Superior temporal gyrus (tissue), 1 donor: Measurements from ENCODE around the gene TGFBI.
"Not testable (repeated sequence)": the region's sequence is repeated elsewhere in the genome, so short reads cannot be mapped to it uniquely, and the experiment has no call there.

Experiments used
- DNase-seq: peaks from one replicate; pipeline ENCODE4 v3.0.0-alpha.2; 2016; ENCODE audit errors: extremely low spot score

The TGFBI gene

DNA sequence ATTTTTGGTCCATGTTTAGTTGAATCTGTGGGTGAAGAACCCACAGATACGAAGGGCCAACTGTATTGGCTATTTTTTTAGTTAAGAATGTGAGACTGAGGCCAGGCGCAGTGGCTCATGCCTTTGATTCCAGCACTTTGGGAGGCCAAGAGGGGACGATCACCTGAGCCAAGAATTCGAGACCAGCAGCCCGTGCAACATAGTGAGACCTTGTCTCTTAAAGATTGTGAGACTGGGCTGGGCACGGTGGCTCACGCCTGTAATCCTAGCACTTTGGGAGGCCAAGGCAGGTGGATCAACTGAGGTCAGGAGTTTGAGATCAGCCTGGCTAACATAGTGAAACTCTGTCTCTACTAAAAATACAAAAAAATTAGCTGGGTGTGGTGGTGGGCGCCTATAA lies 16.2 kb downstream of the TGFBI start:
- DNase-seq = not testable (repeated sequence)

DNA sequence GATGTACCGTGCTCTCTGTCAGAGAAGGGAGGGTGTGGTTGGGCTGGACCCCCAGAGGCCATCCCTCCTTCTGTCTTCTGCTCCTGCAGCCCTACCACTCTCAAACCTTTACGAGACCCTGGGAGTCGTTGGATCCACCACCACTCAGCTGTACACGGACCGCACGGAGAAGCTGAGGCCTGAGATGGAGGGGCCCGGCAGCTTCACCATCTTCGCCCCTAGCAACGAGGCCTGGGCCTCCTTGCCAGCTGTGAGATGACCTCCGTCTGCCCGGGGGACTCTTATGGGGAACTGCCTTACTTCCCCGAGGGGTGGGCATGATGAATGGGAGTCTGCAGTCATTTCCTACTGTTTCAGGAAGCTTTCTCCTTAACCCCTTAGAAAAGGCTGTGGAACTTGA lies 17.5 kb downstream of the TGFBI start:
- DNase-seq = no peak

DNA sequence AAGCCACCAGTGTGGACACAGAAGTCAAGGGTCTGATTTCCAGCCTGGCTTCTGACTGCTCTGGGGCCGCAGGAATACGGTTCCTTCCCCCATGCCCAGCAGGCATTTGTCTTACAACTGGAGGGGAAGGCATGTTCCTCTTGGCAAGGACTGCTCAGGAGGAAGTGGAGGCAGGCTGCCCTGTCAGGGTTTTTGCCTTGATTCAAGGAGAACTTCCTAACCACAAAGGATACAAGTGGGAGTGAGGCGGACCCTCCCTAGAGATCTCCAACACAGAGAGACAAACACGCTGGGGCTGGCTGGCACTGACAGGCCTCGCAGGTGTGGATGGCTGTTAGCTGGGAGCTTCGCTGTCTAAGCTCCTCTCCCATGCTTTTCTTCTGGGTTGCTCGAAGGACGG lies 19.1 kb downstream of the TGFBI start:
- DNase-seq = no peak

DNA sequence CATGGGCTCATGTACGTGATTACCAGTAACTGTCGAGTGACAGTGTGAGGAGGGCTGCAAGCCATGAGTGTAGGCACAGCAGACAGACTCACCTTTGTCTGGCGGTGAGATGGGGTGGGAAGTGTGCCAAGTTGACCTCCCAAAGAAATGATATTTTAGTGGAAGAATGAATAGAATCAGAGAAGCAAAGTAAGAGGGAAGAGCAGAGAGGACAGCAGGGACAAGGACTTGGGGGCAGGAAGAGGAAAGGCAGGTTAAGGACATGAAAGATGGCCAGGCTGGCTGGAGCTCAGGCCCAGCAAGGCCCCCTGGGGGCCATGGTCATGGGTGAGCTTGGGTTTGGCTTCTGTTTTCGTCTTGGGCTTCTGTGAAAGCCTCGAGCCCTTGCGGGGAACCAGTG lies 20.2 kb downstream of the TGFBI start:
- DNase-seq = no peak

DNA sequence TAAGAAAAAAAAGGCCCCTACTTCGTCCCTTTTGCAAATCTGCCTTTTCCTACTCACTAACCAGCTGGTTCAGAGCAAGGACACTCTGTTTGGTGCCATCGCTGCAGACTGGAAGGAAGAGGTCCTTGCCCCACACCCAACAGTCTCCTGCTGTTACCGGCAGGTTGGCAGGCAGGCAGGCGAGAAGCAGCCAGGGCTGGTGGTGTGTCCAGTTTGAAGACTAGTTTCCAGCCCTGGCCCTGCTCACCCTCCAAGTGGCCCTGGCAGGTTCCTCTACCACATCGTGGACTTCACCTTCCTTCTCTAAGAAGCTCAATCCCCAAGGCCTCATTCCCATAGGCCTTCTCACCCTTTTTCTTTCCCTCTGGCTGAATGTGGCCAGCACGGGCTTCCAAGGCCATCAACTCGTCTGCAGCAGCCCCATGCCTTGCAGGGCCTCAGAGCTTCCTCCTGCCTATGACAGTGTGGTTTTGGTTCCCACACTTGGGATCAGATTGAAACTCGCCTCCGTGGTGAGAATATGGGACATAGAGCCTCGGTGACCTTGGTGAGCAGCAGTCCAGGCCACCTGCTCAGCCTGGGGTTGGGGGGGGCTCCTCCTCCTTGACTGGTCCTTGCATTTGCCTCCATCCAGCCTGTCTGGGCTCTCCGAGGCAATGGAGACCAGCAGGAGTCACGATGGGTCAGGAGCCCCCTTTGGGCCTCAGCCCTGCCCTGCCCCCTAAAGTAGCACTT lies 22.9 kb downstream of the TGFBI start:
- DNase-seq = no peak

DNA sequence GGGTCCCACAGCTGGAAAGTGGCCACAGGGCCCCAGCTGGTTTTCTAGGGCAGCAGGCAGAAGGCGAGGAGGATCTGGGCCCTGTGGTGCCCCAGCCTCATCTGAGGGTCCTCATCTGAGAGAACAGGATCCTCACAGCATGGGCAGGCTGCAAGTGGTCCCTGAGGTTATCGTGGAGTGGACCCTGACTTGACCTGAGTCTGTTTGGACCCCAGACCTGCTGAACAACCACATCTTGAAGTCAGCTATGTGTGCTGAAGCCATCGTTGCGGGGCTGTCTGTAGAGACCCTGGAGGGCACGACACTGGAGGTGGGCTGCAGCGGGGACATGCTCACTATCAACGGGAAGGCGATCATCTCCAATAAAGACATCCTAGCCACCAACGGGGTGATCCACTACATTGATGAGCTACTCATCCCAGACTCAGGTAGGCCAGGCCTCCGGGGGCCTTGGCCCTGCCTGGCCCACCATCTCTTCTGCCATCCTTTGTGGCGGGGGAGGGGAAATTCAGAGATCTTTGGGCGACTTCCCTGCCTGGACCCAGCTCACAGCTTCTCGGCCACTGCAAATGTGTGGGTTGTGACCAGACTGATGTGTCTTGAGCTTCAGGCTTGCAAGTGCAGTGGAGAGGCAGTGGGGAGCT lies 24.0 kb downstream of the TGFBI start:
- DNase-seq = no peak

DNA sequence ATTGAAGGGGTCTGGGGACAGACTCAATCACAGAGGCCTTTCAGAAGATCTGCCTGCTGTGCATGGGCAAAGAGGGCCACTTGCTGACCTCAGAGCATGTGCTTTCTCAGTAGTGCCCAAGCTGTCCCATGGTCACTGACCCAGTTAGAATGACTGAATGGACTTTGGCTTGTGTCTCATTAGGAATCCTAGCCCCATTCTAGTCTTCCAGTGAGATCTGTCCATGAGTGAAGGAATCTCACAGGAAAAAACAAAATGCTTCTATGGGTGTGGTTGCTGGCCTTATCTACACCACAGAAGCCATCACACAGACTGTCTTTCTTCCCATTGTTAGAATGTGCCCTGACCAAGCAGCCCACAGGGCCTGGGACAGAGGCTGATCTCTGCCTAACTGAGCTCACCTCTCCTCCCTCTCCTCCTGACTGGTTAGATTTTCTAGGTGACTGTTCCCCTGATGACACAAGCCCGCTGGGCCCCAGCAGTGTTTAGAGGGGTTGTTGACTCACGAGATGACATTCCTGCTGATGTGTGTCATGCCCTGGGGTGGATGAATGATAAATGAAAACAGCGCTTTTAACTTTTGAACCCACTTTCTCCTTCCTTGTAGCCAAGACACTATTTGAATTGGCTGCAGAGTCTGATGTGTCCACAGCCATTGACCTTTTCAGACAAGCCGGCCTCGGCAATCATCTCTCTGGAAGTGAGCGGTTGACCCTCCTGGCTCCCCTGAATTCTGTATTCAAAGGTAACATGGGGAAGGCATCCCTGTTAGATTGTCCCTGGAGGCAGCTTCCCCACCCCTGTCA lies 24.8 kb downstream of the TGFBI start:
- no peak for DNase-seq

DNA sequence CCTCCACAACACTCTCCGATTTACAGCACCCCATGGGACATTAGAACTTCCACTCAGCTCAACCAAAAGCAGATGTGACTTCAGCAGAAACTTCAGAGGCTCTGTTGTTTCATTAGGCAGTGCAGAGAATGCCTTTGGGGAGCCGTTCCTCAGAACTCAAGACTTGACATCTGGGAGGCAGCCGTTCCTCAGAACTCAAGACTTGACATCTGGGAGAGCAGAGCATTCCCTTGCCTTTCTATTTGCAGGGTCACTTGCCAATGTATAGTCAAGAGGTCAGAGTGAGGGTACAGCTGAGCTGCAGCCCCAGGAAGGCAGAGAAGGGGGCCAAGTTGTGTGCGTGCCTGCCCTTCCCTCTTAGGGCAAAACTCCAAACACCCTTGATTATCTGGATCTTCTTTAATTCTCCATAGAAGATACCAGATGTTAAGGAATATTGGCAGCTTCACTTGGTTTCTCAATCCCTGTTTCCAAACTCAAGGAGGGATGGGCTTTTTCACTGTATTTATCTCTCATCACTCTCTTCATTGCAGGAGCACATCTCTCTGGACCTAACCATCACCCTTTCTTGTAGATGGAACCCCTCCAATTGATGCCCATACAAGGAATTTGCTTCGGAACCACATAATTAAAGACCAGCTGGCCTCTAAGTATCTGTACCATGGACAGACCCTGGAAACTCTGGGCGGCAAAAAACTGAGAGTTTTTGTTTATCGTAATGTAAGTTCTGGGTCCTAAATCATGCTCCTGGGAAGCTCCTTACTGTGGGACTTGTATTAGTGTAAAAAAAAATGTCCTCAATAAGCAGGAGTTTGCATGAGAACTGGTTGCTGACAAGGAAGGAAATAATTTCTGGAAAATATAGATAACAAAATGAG lies 25.6 kb downstream of the TGFBI start:
- DNase-seq = no peak

DNA sequence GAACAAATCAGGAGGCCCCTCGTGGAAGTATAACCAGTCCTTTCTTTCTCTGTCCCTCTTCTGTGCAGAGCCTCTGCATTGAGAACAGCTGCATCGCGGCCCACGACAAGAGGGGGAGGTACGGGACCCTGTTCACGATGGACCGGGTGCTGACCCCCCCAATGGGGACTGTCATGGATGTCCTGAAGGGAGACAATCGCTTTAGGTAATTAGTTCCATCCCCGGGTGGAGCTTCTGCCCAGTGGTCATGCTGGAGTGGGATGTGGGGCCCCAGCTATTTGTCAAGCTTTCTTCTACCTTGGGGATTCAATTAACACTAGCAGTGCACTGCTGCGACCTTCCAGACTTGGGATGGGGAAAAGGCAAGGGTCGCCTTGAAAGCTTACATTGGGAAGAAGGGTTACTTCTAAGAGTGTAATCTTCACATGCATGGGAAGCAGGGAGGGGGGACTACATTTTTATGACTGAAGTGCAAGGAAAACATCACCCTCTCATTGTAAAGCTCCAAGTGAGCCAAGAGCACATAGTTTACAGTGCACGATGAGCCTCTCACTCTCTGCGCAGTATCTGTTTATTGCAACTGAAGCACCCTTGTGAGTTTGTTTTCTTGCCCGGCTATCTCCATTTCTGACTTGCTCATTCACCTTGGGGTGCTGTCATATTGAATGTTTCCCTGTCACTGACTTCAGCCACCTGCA lies 27.0 kb downstream of the TGFBI start:
- DNase-seq = no peak

DNA sequence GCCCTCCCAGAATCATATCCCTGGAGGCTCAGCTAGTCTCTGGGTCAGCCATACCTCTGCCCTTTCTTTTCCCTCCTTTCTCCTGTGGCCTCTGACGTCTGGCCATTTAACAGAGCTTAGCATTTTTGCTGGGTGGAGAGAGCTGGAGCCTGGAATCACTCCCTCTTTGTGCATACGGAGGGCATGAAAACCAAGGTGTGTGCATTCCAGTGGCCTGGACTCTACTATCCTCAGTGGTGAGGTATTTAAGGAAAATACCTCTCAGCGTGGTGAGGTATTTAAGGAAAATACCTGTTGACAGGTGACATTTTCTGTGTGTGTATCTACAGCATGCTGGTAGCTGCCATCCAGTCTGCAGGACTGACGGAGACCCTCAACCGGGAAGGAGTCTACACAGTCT lies 27.5 kb downstream of the TGFBI start:
- no peak for DNase-seq

DNA sequence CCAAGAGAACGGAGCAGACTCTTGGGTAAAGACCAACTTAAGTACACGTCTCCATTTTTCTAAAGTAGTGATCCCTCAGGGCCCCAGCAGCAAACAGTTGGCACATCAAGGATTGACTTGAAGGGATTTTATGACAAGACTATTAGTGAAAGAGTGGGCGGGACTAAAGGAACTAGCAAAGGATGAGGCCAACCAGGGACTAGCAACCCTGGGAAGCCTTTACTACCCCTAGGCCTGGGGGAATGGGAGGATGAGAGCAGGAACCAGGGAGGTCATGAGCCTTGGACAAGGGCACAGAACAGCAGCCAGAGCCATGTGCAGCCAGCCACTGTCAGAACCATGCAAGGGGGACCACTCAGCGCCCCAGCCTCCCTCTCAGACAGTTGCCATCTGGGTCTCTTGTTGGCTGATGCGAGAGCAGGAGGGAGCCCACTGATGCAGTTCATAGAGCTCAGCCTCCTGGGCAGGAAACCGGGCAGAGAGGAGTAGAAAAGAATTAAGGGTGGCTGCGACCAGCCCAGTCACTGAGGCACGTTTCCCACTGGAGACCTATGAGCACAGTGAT lies 28.1 kb downstream of the TGFBI start:
- DNase-seq = no peak

DNA sequence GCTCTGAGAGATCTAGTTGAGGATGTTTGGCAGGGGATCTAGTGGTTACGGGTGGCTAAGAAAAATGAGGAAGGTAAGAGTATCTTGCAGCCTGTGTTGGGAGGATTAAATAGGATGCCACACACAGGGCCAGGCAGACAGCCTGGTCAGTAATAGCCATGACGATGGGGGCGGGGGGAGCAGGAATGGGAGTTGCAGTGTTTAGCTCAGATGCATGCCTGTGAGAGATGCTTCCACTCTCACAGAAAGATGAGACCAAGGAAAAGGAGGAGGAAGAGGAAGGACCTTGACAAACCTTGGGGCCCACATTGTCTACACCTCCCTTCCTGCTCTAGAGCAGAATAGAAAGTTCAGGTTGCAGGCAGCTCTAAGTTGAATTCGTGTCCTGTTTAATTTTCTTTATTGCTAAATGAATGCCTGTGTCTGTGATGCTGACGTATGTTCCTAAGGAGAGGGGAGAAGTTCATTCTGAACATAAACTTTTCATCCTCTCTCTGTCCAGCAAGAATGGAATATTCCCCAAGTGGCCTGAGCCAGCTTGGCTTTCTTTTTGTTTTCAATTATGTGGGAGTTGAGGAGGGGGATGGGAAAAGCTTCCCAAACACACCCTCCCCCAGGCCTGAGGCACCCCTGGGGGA lies 28.7 kb downstream of the TGFBI start:
- DNase-seq = no peak

DNA sequence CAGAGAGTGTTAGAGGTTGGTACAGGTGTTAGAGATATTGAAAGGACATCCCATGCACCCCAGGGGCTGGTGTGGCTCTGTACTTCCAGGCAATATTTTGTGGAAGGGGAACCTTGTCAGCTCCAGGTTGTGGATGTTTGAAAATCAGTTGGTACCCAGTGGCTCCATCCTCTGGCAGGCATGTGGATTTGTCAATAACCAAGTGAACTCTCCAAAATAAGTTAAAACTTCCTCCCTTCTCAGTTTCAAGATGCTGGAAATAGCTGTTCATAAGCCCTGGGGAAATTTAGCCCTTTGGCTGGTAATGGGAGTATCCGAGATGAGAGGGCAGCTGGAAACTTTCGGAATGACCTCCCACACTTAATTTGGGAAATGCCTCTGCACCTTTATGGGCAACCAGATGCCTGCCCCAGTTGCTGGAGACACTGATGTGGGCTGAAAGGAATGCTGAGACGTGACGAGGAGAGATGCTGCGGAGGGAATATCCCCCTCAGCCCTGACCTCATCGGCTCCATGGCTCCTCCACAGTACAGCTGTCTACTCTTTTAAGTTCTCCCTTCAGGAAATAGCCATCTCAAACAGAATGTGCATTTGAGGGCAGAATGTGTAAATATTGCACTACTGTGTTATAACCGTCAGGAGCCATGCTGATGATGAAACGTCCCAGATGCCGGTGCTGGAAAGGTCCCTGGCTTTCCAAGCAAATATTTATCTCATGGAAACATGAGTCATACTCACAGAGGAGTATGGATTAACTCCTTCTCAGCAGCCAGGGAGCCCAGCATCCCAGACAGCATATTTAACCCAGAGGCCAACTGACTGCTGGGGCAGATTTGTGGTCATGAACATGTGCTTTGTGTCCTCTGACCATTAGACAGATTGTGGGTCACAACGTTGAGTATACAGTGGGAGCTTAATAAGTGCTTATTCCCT lies 29.5 kb downstream of the TGFBI start:
- no peak for DNase-seq

DNA sequence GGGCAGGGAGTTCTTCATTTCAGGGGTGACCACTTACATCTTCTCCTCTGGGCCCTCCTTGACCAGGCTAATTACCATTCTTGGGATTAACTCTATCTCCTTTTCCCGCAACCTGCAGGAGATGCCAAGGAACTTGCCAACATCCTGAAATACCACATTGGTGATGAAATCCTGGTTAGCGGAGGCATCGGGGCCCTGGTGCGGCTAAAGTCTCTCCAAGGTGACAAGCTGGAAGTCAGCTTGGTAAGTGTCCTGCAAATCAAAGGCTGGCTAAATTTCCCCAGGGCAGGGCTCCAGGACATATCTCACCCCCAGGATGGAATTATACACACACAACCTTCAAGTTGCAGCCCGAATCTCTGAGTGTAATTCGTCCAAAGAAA lies 30.2 kb downstream of the TGFBI start:
- DNase-seq = no peak

DNA sequence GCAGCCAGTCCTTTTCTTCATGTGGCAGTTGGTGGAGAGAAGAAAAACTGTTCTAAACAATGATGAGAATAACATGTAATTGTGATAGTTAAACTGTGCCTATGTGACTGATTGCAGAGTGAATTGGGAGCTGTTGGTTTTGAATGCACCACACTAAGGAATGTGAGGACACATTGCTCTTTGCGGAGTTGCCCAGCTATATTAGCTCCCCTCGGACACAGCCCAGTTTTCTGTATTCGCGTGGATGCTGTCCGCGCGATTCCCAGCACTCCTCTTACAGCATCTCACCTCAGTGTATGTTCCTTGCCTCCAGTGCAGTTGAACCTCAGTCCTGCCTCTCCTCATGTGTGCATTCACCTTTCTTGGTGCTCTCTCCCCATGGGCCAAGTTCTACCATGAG lies 32.2 kb downstream of the TGFBI start:
- DNase-seq = no peak

DNA sequence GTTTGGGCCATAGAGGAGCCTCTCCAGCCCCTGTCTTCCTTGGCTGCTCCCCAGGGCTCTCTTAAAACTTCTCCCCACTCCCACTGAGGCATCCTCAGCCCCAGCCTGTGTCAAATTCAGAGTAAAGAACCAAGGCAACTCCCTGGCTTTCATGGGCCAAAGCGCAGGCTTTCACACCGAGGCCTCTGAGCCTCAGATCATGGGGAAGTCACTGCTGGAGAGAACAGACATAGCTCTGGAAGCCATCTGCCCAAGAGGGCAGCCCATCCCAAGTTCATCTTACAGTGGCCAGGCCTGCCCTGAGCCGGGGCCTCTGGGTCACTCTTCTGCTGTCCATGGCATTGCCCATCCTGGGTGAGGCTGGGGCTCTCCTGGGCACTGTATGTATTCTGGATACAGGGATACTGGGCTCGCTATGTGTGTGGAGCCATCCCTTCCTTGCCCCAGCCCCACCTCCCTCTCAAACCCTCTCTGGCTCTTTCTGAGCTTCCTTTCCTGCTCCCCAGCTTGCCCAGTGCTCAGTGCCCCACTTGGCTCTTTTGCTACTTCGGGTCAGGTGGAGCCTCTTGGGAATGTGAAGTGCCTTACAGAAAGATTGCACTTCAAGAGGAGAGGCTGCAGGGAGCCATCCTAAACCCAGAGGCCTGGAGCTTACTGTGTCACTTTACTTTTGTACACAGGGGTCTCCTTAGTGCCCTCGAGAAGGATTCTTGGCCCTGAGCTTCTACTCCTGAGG lies 33.0 kb downstream of the TGFBI start:
- no peak for DNase-seq

DNA sequence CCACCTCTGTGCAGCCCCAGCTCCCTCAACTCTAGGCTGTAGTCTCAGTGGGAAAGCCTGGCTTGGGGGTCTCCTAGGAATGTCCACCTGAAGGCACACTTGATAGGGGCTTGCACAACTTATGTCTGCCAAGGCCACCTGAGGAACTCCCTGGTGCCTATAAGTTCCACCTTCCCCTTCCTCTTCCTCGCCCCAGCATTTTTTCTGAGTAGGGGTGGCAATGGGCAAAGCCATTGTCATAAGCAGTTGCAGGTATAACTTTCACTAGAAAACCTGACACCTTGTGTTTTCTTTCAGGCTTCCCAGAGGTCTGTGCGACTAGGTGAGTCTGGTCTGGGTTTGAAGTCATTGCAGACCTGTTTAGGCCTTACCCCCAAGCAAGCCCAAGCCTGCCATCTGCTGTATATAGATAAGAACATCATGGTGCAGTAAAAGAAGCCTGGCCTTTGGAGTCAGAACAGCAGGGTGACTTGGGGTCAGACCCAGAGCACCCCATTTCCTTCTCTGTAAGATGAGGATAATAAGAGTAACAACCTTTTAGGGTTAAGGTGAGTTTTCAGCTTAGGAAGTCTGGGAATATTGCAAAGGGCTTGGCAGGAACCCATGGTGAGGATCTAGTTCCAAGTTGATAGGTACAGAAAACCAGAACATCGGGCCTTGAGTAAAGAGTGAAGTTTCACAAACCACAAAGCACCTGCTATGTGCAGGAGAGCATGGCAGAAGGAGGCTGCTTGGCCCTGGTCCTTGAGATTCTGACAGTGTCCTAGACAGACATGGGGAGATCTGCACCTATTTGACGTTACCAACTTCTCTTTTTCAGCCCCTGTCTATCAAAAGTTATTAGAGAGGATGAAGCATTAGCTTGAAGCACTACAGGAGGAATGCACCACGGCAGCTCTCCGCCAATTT lies 33.8 kb downstream of the TGFBI start:
- no peak for DNase-seq
